ENCODE data around the gene NIM1K. TPM values are rescaled to one million over a fixed set of nuclear protein-coding genes. Genes with fewer than 3 reads are reported as not detected.

The NIM1K gene
- polyA plus RNA-seq, 3 donors, result 0.13 TPM; not detected in 2

DNA sequence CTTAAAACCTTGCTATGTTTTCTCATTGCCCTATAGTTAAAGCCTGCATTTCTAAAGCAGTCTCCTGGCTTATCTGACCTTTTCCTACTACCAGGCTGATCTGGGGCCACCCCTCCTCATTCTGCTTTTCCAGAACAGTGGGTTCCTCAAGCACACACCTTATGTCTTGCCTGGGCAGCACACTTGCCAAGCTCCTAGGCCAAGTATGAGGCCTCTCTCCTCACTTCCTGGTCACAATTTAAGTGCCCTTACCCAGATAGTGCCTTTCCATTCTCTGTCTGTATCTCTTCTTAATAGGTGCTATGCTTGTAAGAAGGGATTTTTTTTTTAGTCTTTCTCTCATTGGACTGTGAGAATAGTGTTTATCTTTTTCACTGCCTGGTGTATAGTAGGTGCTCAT lies 81.5 kb downstream of the NIM1K start:
- Histone ChIP-seq H3K27ac (ENCODE audit: low read depth in 1 of 2, low read length in 2 of 2) (no peak overlapping the region), H3K36me3 (replicated peaks in 1 of 2; ENCODE audit: control insufficient read depth in 1 of 2, insufficient read depth in 2 of 2, low read length in 2 of 2) (no peaks in the 10 kb centered on the region), H3K4me2 (replicated peaks; ENCODE audit: extremely low read depth, low read length, poor library complexity, severe bottlenecking) (no peak overlapping the region), H3K9ac (ENCODE audit: insufficient read depth, low read length, poor library complexity, severe bottlenecking) (no peak overlapping the region), H4K20me1 (ENCODE audit: insufficient read depth, low read length) (no peaks in the 10 kb centered on the region), H3K79me2 (ENCODE audit: insufficient read depth, low read length) (no peaks in the 10 kb centered on the region), H3K4me3 (replicated peaks in 1 of 3; ENCODE audit: low read depth in 2 of 3, low read length in 3 of 3) (no peak overlapping the region), H2AFZ (ENCODE audit: insufficient read depth, low read depth, low read length, poor library complexity, severe bottlenecking) (no peak overlapping the region), H3K27me3 (ENCODE audit: control insufficient read depth in 2 of 2, insufficient read depth in 2 of 2, low read length in 2 of 2) (no peaks in the 10 kb centered on the region), H3K9me3 (replicated peaks in 1 of 2; ENCODE audit: control insufficient read depth in 1 of 2, insufficient read depth in 1 of 2, low read length in 2 of 2) (no peaks in the 10 kb centered on the region), H3K4me1 (ENCODE audit: control insufficient read depth in 1 of 2, insufficient read depth in 2 of 2, low read length in 2 of 2) (no peaks in the 10 kb centered on the region)
- H3K4me3 Mint-ChIP-seq, result no peak overlapping the region
- no peaks in the 10 kb centered on the region for H3K36me3 Mint-ChIP-seq
- peaks cover 4 to 6% (median 4%) of the 10 kb centered on the region in 3 donors for H3K27me3 Mint-ChIP-seq (ENCODE audit: low read depth in 3 of 3)
- peaks cover 0 to 6% (median 2%) of the 10 kb centered on the region in 7 donors for H3K9me3 Mint-ChIP-seq
- no peak for DNase-seq
- intact Hi-C loops (cut with micrococcal nuclease), result no loop called here
- TF ChIP-seq, protein P1, sequence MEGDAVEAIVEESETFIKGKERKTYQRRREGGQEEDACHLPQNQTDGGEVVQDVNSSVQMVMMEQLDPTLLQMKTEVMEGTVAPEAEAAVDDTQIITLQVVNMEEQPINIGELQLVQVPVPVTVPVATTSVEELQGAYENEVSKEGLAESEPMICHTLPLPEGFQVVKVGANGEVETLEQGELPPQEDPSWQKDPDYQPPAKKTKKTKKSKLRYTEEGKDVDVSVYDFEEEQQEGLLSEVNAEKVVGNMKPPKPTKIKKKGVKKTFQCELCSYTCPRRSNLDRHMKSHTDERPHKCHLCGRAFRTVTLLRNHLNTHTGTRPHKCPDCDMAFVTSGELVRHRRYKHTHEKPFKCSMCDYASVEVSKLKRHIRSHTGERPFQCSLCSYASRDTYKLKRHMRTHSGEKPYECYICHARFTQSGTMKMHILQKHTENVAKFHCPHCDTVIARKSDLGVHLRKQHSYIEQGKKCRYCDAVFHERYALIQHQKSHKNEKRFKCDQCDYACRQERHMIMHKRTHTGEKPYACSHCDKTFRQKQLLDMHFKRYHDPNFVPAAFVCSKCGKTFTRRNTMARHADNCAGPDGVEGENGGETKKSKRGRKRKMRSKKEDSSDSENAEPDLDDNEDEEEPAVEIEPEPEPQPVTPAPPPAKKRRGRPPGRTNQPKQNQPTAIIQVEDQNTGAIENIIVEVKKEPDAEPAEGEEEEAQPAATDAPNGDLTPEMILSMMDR (IDR thresholded peaks at IDR 0.05), result no peak
- H3K4me1 Mint-ChIP-seq, result peaks cover 7% of the 10 kb centered on the region
- H3K27ac Mint-ChIP-seq, result no peak overlapping the region

DNA sequence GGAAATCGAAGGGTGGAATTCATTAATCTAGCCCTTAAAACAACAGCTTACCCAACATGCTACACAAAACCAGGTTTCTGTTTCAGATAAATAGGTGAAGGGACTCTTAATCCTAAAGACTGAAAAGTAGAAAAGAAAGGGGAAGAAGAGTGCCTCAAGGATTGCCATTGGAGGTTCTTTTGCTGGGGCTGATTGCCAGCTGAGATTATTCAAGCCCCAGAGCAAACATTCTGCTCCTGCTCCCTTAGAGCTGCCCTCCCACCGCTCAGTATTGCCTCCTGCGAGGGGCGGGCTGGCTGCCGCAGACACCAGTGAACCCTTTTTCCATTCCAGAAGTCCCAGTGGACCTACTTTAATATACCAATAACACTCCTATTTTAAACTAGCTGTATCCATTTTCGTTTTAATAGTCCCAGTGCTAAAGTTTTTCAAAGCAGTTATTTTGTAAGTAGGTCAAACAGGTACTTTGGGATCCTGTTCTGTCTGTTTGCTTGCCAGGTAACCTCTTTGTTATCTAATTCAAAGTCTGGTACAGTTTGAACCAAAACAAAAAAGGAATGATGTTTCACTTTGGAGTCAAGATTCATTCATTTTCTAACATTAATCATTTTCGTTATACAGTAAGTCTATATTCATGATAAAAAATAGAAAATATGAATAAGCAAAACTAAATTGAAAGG lies 82.5 kb downstream of the NIM1K start:
- Histone ChIP-seq H4K20me1 (ENCODE audit: insufficient read depth, low read length) (no peaks in the 10 kb centered on the region), H3K9me3 (replicated peaks in 1 of 2; ENCODE audit: control insufficient read depth in 1 of 2, insufficient read depth in 1 of 2, low read length in 2 of 2) (no peaks in the 10 kb centered on the region), H3K27ac (ENCODE audit: low read depth in 1 of 2, low read length in 2 of 2) (no peak overlapping the region), H3K9ac (ENCODE audit: insufficient read depth, low read length, poor library complexity, severe bottlenecking) (no peak overlapping the region), H3K79me2 (ENCODE audit: insufficient read depth, low read length) (no peaks in the 10 kb centered on the region), H2AFZ (ENCODE audit: insufficient read depth, low read depth, low read length, poor library complexity, severe bottlenecking) (no peak overlapping the region), H3K27me3 (ENCODE audit: control insufficient read depth in 2 of 2, insufficient read depth in 2 of 2, low read length in 2 of 2) (no peaks in the 10 kb centered on the region), H3K4me2 (replicated peaks; ENCODE audit: extremely low read depth, low read length, poor library complexity, severe bottlenecking) (no peak overlapping the region), H3K36me3 (replicated peaks in 1 of 2; ENCODE audit: control insufficient read depth in 1 of 2, insufficient read depth in 2 of 2, low read length in 2 of 2) (no peaks in the 10 kb centered on the region), H3K4me3 (replicated peaks in 1 of 3; ENCODE audit: low read depth in 2 of 3, low read length in 3 of 3) (no peak overlapping the region), H3K4me1 (ENCODE audit: control insufficient read depth in 1 of 2, insufficient read depth in 2 of 2, low read length in 2 of 2) (no peaks in the 10 kb centered on the region)
- Mint-ChIP-seq H3K9me3 (peaks cover 0 to 4% (median 2%) of the 10 kb centered on the region in 7 donors), H3K27me3 (ENCODE audit: low read depth in 3 of 3) (peaks cover 4 to 6% (median 4%) of the 10 kb centered on the region in 3 donors), H3K4me3 (no peak overlapping the region), H3K27ac (no peak overlapping the region), H3K4me1 (peaks cover 7% of the 10 kb centered on the region), H3K36me3 (no peaks in the 10 kb centered on the region)
- TF ChIP-seq, protein P1 (IDR thresholded peaks at IDR 0.05), result no peak
- intact Hi-C loops (cut with micrococcal nuclease), result no loop called here
- WGBS (ENCODE audit: insufficient coverage), result 34% methylated on average over 4 of the region's 7 CpGs
- no peak for DNase-seq

All from CD14-positive monocyte (primary cell).